SK-MEL-5 (cell line): ENCODE measurements around the gene TPPP. TPM values are rescaled to one million over a fixed set of nuclear protein-coding genes. Genes with fewer than 3 reads are reported as not detected.
"Not testable (repeated sequence)": the region's sequence is repeated elsewhere in the genome, so short reads cannot be mapped to it uniquely, and the experiment has no call there.

Experiments
- DNase-seq: peaks from one replicate; pipeline ENCODE4 v3.0.0-alpha.2; 2016; ENCODE audit warnings: low read depth, low spot score
- in situ Hi-C: cut with HindIII; loops from 2 replicates; pipeline ENCODE4 v1.10.0; 2016; ENCODE audit warnings: low sequenced_read_pairs, high pct_unique_total_duplicates, low pct_unique_long_range_greater_than_20kb
- polyA plus RNA-seq, 2 experiments: library from polyadenylated mRNA; depleted of rRNA; stranded (reverse); fragments of >200 nt; gene quantifications; 2 replicates each; pipeline ENCODE4 v1.2.3, GENCODE V29; 2015
- total RNA-seq: library from RNA; depleted of rRNA; stranded (reverse); fragments of >200 nt; shearing (Covaris generic); gene quantifications from 2 replicates; pipeline ENCODE4 v1.2.3, GENCODE V29; 2014; rRNA removed

TPPP gene
- 5.1 and 5.7 TPM in 2 replicates for total RNA-seq
- polyA plus RNA-seq (2015; cell fraction: cytosol; rRNA removed), result 16.4 and 21.7 TPM in 2 replicates
- 14.0 and 21.6 TPM in 2 replicates for polyA plus RNA-seq (2015; cell fraction: nucleus; rRNA removed)

GRCh38 chr5:693271-694041, at the start of gene TPPP:
Gene TPPP (minus strand): TSS chr5:693352. CDS start chr5:678060, 15,292 bp downstream.
- DNase-seq, result peak; percentile 81
- in situ Hi-C loops, result not testable (repeated sequence)

GRCh38 chr5:742276-742675, 49.1 kb upstream of the TPPP start:
- DNase-seq, in situ Hi-C loops: not testable (repeated sequence)

GRCh38 chr5:734145-734544, 41.0 kb upstream of the TPPP start:
- in situ Hi-C loops, result not testable (repeated sequence)

GRCh38 chr5:732754-733454, 39.8 kb upstream of the TPPP start:
- DNase-seq, in situ Hi-C loops: not testable (repeated sequence)

More at GRCh38 chr5:734145-734544, 41.0 kb upstream of the TPPP start:
- DNase-seq, result not testable (repeated sequence)

GRCh38 chr5:729225-729624, 36.1 kb upstream of the TPPP start:
- DNase-seq, in situ Hi-C loops: not testable (repeated sequence)

- in situ Hi-C loops, DNase-seq: not testable (repeated sequence)
Observed at GRCh38 chr5:727087-727486, 33.9 kb upstream of the TPPP start.

GRCh38 chr5:723865-724264, 30.7 kb upstream of the TPPP start:
- in situ Hi-C loops, DNase-seq: not testable (repeated sequence)

- in situ Hi-C loops, DNase-seq: not testable (repeated sequence)
Observed at GRCh38 chr5:723309-723708, 30.2 kb upstream of the TPPP start.

GRCh38 chr5:719379-719778, 26.2 kb upstream of the TPPP start:
- in situ Hi-C loops, DNase-seq: not testable (repeated sequence)

- in situ Hi-C loops, result no loop called here
- DNase-seq, result no peak
Observed at GRCh38 chr5:717143-717542, 24.0 kb upstream of the TPPP start.

GRCh38 chr5:716740-717139, 23.6 kb upstream of the TPPP start:
- in situ Hi-C loops, DNase-seq: not testable (repeated sequence)

GRCh38 chr5:715636-716035, 22.5 kb upstream of the TPPP start:
- DNase-seq, in situ Hi-C loops: not testable (repeated sequence)

GRCh38 chr5:714215-715118, 21.3 kb upstream of the TPPP start:
- DNase-seq, in situ Hi-C loops: not testable (repeated sequence)

GRCh38 chr5:713686-714085, 20.5 kb upstream of the TPPP start:
- in situ Hi-C loops, DNase-seq: not testable (repeated sequence)

GRCh38 chr5:708848-709517, 15.8 kb upstream of the TPPP start:
- DNase-seq, in situ Hi-C loops: not testable (repeated sequence)

- in situ Hi-C loops, DNase-seq: not testable (repeated sequence)
Observed at GRCh38 chr5:708374-708773, 15.2 kb upstream of the TPPP start.

GRCh38 chr5:706127-706526, 13.0 kb upstream of the TPPP start:
- in situ Hi-C loops, DNase-seq: not testable (repeated sequence)
